Measurements from ENCODE around the gene SPAG17.

DNA sequence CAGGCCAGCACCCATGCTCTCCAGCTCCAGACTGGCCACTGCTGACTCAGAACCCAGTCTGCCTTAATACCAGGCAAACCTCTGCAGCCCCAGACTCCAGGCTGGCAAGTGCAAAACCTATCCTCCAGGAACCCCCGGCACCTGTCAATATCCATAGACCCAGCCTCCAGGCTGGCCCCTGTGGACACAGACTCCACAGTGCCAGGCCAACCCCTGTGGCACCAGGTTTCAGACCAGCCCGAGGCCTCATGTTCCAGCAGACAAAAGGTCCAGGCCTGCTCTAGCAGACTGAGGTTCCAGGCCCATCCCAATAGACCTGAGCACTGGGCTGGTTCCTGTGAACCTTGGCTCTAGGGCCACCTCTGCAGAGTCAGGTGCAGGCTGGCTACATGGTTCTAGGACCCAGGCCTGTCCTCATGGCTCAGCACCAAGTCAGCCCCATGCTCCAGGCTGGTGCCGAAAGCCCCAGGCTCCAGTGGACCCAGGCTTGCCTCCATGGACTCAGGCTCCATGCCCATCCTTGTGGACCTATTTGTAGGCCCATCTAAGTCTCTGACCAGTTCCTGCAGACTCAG lies 137.3 kb downstream of the SPAG17 start:
- TF ChIP-seq, protein P1, sequence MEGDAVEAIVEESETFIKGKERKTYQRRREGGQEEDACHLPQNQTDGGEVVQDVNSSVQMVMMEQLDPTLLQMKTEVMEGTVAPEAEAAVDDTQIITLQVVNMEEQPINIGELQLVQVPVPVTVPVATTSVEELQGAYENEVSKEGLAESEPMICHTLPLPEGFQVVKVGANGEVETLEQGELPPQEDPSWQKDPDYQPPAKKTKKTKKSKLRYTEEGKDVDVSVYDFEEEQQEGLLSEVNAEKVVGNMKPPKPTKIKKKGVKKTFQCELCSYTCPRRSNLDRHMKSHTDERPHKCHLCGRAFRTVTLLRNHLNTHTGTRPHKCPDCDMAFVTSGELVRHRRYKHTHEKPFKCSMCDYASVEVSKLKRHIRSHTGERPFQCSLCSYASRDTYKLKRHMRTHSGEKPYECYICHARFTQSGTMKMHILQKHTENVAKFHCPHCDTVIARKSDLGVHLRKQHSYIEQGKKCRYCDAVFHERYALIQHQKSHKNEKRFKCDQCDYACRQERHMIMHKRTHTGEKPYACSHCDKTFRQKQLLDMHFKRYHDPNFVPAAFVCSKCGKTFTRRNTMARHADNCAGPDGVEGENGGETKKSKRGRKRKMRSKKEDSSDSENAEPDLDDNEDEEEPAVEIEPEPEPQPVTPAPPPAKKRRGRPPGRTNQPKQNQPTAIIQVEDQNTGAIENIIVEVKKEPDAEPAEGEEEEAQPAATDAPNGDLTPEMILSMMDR (IDR thresholded peaks at IDR 0.05), result no peak
- no peak for TF ChIP-seq POLR2A (IDR thresholded peaks at IDR 0.05)
- no peak for TF ChIP-seq EP300 (IDR thresholded peaks at IDR 0.05)

Data from sigmoid colon (tissue), 4 donors.